ENCODE results near the gene IL1RAP. TPM values are rescaled to one million over a fixed set of nuclear protein-coding genes. Genes with fewer than 3 reads are reported as not detected.

IL1RAP gene
- total RNA-seq, 1 donor from 2014 or later, result 35.4 TPM

DNA sequence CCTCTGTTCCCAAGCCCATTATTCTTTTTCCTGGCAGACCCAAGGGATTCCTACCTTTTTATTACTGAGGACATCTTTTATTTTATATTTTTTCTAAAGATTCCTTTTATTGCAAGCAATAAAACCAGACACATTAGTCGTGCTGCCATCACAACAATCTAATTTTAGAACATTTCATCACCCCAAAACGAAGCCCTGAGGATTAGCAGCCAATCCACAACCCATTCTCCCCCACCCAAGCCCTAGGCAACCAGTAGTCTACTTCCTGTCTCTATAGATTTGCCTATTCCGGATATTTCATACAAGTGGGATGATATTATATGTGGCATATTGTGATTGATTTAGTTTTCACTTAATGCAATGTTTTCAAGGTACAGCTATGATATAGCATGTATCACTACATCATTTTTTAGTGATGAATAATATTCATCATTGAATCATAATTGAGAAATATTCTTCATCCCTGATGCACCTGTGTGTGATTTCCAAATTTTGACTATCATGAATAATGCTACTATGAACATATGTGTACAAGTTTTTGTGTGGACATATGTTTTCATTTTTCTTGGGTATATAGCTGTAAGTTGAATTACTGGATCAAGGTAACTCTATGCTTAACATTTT, 65.7 kb downstream of the IL1RAP start:
- DNase-seq (ENCODE audit: low spot score), result no peak

- no peak for DNase-seq (ENCODE audit: low spot score)
Observed at GRCh38 chr3:190580417-190580816, 66.5 kb downstream of the IL1RAP start.

- no peak for DNase-seq (ENCODE audit: low spot score)
Observed at GRCh38 chr3:190581041-190581541, 67.2 kb downstream of the IL1RAP start.

DNA sequence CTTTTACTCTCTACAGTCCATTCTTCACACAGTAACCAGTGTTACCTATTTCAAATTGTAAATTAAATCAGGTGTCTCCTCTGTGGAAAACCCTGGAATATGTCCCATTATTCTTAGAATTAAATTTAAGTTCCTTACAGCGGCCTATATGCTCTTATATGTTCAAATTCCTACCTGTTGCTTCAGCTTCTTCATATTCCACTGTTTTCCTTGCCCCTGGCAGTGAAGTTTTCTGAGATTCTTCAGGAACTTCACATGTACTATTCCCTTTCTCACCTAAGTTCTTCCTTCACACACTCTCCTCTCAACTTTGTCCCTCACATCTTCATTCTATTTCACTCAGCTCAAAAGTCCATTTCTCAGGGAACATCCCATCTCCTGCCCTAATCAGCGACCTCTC, 68.8 kb downstream of the IL1RAP start:
- DNase-seq (ENCODE audit: low spot score), result no peak

DNA sequence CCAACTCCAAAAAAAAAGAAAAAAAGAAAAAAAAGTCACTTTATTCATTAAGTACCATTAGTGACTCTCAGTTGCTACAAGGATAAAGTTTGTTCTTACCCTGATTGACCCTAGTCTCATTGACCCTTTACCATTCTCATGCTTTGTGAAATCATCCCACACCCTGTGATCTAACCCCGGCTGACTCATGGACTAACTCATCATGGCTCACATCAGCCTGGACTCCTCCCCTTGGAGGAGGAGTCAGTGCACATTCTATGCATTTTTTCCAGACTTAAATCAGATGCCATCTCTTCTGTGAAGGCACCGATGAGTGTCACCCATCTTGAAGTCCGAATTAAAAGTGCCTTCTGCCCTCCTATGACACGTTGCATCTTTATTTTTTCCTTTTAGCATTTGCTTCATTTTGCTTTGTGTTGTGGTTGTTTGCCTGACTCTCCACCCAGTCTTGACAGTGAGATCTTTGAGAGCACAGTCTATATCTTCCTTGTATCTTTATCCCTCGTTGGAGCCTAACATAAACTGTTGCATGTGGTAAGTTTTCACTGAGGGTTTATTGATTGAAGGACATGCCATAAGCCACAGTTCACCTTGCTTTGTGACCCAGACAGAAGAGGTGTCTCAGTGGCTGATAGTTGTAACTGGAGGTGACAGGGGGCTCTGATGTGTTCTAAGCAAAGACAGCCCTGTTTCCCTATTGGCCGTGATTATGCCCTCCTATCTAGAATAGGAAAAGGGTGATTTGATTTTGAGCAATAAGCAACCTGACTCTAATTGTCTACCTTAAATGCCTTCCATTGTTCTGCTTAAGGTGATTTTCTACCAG, 72.1 kb downstream of the IL1RAP start:
- peak; percentile 42 for DNase-seq (ENCODE audit: low spot score)

GRCh38 chr3:190586631-190587011, 72.7 kb downstream of the IL1RAP start:
- no peak for DNase-seq (ENCODE audit: low spot score)

- DNase-seq (ENCODE audit: low spot score), result no peak
Observed at GRCh38 chr3:190588570-190588969, 74.7 kb downstream of the IL1RAP start.

- no peak for DNase-seq (ENCODE audit: low spot score)
Observed at GRCh38 chr3:190589326-190589725, 75.4 kb downstream of the IL1RAP start.

GRCh38 chr3:190591080-190591479, 77.2 kb downstream of the IL1RAP start:
- no peak for DNase-seq (ENCODE audit: low spot score)

- no peak for DNase-seq (ENCODE audit: low spot score)
Observed at GRCh38 chr3:190593075-190593474, 79.2 kb downstream of the IL1RAP start.

GRCh38 chr3:190594171-190594570, 80.3 kb downstream of the IL1RAP start:
- no peak for DNase-seq (ENCODE audit: low spot score)

DNA sequence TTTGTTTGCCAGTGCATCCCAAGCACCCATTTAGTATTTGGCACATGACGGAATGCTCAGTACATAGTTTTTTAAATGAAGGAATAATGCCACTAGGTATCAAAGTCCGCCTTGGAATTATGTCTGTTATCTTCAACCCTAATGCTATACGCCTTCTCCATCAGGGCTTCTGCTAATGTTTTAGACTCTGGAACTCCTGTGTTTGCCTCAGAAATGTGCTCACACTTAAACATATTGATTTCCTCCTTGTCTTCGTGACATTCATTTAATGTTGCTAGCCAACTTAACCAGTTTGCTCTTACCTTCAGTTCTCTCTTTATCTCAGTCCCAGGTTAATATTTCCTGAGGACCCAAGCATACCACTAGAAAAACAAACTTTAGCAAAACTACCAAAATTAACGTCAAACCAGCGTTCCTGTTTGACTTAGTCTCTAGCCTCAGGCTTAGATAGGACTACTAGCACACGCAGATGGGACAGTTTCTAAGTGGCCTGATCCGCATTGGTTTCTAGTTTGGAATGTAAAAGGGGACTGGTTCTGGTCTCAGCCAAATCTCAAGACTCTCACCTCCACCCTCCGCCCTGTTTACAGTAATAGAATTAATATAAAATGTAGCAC, 81.4 kb downstream of the IL1RAP start:
- DNase-seq (ENCODE audit: low spot score), result no peak

DNA sequence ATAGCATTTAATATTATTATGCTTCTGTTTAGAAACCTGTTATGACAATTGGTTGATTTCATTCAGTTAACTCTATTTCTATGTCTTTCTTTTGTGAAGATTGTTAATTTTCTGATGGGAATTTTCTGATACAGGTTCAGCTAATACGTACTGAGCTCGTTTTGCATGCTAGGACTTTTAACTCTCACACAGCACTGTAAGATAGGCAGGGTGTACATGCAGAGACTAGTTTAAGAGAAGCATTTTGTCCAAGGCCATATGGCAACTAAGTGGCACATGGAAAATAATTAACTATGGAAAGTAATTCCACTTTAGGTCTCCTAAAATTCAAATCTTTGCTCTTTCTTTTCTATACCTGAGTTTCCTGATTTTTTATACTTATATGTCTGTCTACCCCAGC, 81.9 kb downstream of the IL1RAP start:
- no peak for DNase-seq (ENCODE audit: low spot score)

DNA sequence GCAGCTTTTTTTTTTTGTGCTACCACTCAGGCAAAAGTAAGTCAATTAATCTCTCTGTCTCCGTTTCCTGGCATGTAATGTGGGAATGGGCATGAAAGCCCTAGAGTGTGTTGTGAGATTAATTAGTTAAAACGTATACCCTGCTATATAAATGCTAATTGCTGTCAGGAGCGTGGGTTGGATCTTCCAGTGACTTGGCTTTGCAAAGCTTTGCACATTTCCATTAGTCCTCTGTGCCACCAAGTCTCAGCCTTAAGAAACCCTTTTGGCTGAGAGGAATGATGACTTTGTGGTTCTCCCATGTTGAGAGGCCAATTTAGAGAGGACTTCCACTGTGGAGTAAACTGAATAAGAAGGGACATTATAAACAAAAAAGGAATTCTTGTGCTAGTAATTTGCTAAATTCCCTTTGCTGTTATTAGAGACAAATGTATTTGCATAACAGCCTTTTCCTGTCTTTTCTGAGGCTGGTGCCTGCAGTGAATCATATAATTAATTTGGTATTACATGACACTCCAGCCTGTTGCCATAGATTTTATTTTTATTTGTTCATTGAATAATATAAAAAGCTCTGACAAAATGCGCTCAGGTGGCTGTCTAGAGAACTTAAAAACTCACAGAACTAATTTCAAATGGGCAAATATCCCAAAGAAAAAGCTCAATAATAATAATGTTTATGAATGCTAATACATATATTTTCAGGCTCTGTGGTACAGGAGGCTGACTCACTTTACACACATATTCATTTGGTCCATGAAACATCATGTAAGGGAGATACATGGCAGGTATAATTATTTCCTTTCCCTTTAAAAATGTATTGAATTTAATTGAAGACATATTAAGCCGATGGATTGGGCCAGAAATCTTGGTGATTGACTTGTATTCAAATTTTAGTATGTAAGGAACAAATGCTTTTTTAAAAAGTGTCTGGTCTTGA, 82.7 kb downstream of the IL1RAP start:
- DNase-seq (ENCODE audit: low spot score), result no peak

DNA sequence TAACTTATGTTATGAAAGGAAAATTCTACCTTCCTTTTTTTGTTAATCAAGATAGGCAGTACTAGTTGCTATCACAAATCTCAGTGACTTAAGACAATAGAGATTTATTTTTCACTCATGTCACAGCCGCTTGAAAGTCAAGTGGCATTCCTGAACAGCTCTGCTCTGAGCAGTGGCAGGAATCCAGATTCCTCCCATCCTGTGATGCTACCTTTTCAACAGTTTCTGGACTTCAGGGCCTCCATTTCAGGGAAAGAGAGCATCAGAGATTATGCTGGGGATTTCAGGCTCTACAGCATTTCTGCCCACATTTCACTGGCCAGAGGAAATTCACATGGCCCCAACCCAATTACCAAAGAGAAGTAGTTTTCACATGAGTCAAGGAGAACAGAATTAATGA, 83.4 kb downstream of the IL1RAP start:
- DNase-seq (ENCODE audit: low spot score), result no peak

- DNase-seq (ENCODE audit: low spot score), result no peak
Observed at GRCh38 chr3:190601622-190602021, 87.7 kb downstream of the IL1RAP start.

DNA sequence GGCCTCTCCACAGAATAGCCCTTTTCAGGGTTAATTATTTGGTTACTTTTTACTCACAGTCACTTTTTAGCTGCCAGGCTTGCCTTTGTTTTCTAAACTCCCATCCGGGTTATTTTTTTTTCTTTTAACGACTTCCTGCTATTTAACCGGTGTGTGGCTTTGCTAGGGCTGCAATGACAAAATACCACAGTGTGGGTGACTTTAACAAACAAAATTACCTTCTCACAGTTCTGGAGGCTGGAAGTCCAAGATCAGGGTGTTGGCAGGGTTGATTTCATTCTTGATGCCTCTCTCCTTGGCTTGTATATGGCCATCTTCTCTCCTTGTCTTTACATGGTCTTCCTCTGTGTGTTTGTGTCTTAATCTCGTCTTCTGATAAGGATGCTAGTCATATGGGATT, 91.5 kb downstream of the IL1RAP start:
- no peak for DNase-seq (ENCODE audit: low spot score)

- no peak for DNase-seq (ENCODE audit: low spot score)
Observed at GRCh38 chr3:190606596-190606995, 92.7 kb downstream of the IL1RAP start.

DNA sequence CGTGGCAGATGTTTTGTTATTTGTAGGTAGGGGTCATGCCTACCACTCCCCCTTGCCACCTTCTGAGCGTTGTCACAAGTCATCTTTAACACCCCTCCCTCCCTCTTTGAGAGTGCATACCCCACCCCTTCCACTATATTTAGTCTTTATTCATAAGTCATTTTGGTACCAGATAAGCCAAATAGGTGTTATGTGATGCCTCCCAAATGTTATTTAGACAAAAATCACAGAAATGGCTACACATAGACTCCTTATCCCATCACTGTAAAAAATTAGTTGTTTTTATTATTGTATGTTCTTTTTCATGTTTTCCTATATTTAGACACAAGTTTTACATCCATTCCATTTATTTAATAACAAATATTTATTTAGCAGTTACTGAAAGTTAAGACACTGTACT, 93.1 kb downstream of the IL1RAP start:
- DNase-seq (ENCODE audit: low spot score), result no peak

DNA sequence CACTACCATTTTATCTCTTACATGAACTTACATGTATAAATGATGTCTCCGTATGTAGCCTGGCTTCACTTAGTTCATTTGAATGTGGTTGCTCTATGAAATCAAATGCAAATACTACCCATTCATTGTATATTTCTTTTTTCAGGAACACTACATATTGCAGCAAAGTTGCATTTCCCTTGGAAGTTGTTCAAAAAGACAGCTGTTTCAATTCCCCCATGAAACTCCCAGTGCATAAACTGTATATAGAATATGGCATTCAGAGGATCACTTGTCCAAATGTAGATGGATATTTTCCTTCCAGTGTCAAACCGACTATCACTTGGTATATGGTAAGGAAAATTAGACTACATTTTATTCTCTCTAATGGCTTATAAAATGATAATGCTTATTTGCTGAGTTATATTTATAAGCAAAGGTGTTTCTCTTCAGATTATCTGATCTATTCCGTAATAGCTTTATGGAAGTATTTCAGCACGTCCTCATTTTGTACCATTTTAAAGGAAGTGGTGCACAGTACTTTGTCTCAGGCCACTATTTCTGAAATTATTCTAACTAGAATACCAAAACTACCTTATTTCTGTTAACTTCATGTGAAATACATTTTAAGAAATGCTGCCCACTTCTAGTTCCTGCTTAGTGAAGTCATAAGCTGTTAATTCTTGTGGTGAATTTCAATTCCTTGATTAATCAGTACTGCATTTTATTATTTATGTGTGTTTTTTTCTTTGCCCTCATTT, 95.1 kb downstream of the IL1RAP start:
- DNase-seq (ENCODE audit: low spot score), result no peak

Data from mucosa of gallbladder (tissue), 1 donor.